HEK293 (cell line): ENCODE results near the gene ZNF665.

Source experiments
- CTCF ChIA-PET: fragments of 350-600 bp; formaldehyde crosslinking; extraction: SDS; loops from one replicate; lab custom pipeline; 2021; ENCODE audit warnings: antibody characterized with exemption; lab: Yijun Ruan, JAX
- POLR2A ChIA-PET: fragments of 300-600 bp; formaldehyde crosslinking; extraction: SDS; loops from one replicate; lab custom pipeline; 2020; ENCODE audit warnings: antibody characterized with exemption, inconsistent platforms; lab: Yijun Ruan, JAX
- H3K27ac ChIP-seq: fragments of 200-500 bp; sonication (Bioruptor generic); 2 replicates; pipeline ENCODE4 v1.5.1; 2014; ENCODE audit warnings: low read depth, low read length, control low read depth, inconsistent platforms; ENCODE audit errors: extremely low read depth
- H3K36me3 ChIP-seq, 2 experiments: fragments of 200-500 bp in 1 of 2; sonication (Bioruptor generic) in 1 of 2; 1 replicate in 1 of 2; 2 replicates in 1 of 2; pipeline ENCODE4 v1.5.1; 2014 to 2017; ENCODE audit warnings: inconsistent platforms in 2 of 2, low read length in 2 of 2; ENCODE audit not compliant: control insufficient read depth in 2 of 2, insufficient read depth in 1 of 2
- H3K4me1 ChIP-seq: fragments of 200-500 bp; sonication (Bioruptor generic); 2 replicates; pipeline ENCODE4 v1.5.1; 2014; ENCODE audit warnings: mild to moderate bottlenecking, low read length, inconsistent platforms; ENCODE audit not compliant: control insufficient read depth, insufficient read depth
- H3K4me3 ChIP-seq: 2 replicates; pipeline ENCODE4 v1.5.1; 2011; ENCODE audit warnings: low read depth, mild to moderate bottlenecking, control low read depth, low read length, moderate library complexity
- H3K9me3 ChIP-seq: fragments of 200-500 bp; sonication (Bioruptor generic); 2 replicates; pipeline ENCODE4 v1.5.1; 2014; ENCODE audit warnings: low read depth, low read length, inconsistent platforms; ENCODE audit not compliant: control insufficient read depth, insufficient read depth
- EGR2 ChIP-seq: fragments of 450-650 bp; formaldehyde crosslinking; IDR thresholded peaks from 2 replicates; pipeline ENCODE4 v1.5.1; 2016; ENCODE audit warnings: low read depth, missing biosample characterization, missing genetic modification characterization
- IKZF3 ChIP-seq: fragments of 450-650 bp; IDR thresholded peaks from 2 replicates; pipeline ENCODE4 v1.5.0; 2018; ENCODE audit warnings: missing biosample characterization, mild to moderate bottlenecking, missing genetic modification characterization, moderate library complexity
- KLF7 ChIP-seq: fragments of 450-650 bp; formaldehyde crosslinking; IDR thresholded peaks from 2 replicates; pipeline ENCODE4 v1.5.1; 2016; ENCODE audit warnings: missing biosample characterization, missing genetic modification characterization, borderline replicate concordance
- TRIM28 ChIP-seq: IDR thresholded peaks from 2 replicates; pipeline ENCODE4 v1.6.1; 2011; ENCODE audit warnings: low read length, control low read depth, borderline replicate concordance
- WT1 ChIP-seq: fragments of 450-650 bp; formaldehyde crosslinking; IDR thresholded peaks from 2 replicates; pipeline ENCODE4 v1.5.1; 2016; ENCODE audit warnings: missing biosample characterization, missing genetic modification characterization
- YY1 ChIP-seq: fragments of 450-650 bp; formaldehyde crosslinking; IDR thresholded peaks from 2 replicates; pipeline ENCODE4 v1.5.1; 2018; ENCODE audit warnings: missing biosample characterization, missing genetic modification characterization
- ZEB2 ChIP-seq: fragments of 450-650 bp; formaldehyde crosslinking; IDR thresholded peaks from 2 replicates; pipeline ENCODE4 v1.5.1; 2016; ENCODE audit warnings: missing biosample characterization, missing genetic modification characterization
- ZFP69B ChIP-seq: fragments of 450-650 bp; formaldehyde crosslinking; IDR thresholded peaks from 2 replicates; pipeline ENCODE4 v1.5.1; 2016; ENCODE audit warnings: missing biosample characterization, missing genetic modification characterization
- ZNF24 ChIP-seq: fragments of 450-650 bp; formaldehyde crosslinking; IDR thresholded peaks from 2 replicates; pipeline ENCODE4 v1.5.1; 2016; ENCODE audit warnings: missing biosample characterization, missing genetic modification characterization
- ZNF311 ChIP-seq: fragments of 450-650 bp; formaldehyde crosslinking; IDR thresholded peaks from 2 replicates; pipeline ENCODE4 v1.5.1; 2017; ENCODE audit warnings: missing biosample characterization, missing genetic modification characterization, borderline replicate concordance
- ZNF350 ChIP-seq: fragments of 450-650 bp; formaldehyde crosslinking; IDR thresholded peaks from 2 replicates; pipeline ENCODE4 v1.5.0; 2017; ENCODE audit warnings: missing biosample characterization, mild to moderate bottlenecking, missing genetic modification characterization
- ZNF37A ChIP-seq: fragments of 450-650 bp; IDR thresholded peaks from 2 replicates; pipeline ENCODE4 v1.5.1; 2018; ENCODE audit warnings: missing biosample characterization, missing genetic modification characterization
- ZNF48 ChIP-seq: fragments of 450-650 bp; formaldehyde crosslinking; IDR thresholded peaks from 2 replicates; pipeline ENCODE4 v1.5.1; 2016; ENCODE audit warnings: missing biosample characterization, missing genetic modification characterization
- ZNF560 ChIP-seq: fragments of 450-650 bp; formaldehyde crosslinking; IDR thresholded peaks from 2 replicates; pipeline ENCODE4 v1.5.1; 2017; ENCODE audit warnings: missing biosample characterization, missing genetic modification characterization, borderline replicate concordance
- ZNF600 ChIP-seq: fragments of 450-650 bp; formaldehyde crosslinking; IDR thresholded peaks from 2 replicates; pipeline ENCODE4 v1.5.1; 2016; ENCODE audit warnings: missing biosample characterization, missing genetic modification characterization
- ZNF626 ChIP-seq: fragments of 450-650 bp; sonication (Bioruptor Pico); formaldehyde crosslinking; IDR thresholded peaks from 2 replicates; pipeline ENCODE4 v1.5.1; 2018; ENCODE audit warnings: missing biosample characterization, missing genetic modification characterization, inconsistent platforms
- ZNF776 ChIP-seq: fragments of 450-650 bp; formaldehyde crosslinking; IDR thresholded peaks from 2 replicates; pipeline ENCODE4 v1.5.0; 2017; ENCODE audit warnings: missing biosample characterization, missing genetic modification characterization, borderline replicate concordance
- TF ChIP-seq, protein P1 (sequence below): fragments of 450-650 bp; formaldehyde crosslinking; IDR thresholded peaks from 2 replicates; pipeline ENCODE4 v1.5.1; 2016; ENCODE audit warnings: missing biosample characterization, missing genetic modification characterization, borderline replicate concordance

ZNF665 gene

GRCh38 chr19:53147645-53148044, 45.5 kb downstream of the ZNF665 start:
- Histone ChIP-seq H3K4me1 (no peaks in the 10 kb centered on the region), H3K9me3 (no peaks in the 10 kb centered on the region; the same call in 1 of the 2 replicates), H3K27ac (no peak overlapping the region), H3K36me3 (no peaks in the 10 kb centered on the region), H3K4me3 (no peak overlapping the region)
- CTCF ChIA-PET: interaction anchor here (0.8 kb wide), 1 partner anchor 126 kb away, joined by 3 read pairs; no protein-coding TSS in a partner anchor
- POLR2A ChIA-PET: no interaction called here
- TF ChIP-seq ZNF37A (no peak), ZNF626 (no peak), KLF7 (no peak), ZEB2 (tag by site-specific recombination) (no peak), ZNF311 (tag by site-specific recombination) (no peak), WT1 (no peak), EGR2 (tag by site-specific recombination) (no peak), IKZF3 (no peak), ZNF48 (no peak)

DNA sequence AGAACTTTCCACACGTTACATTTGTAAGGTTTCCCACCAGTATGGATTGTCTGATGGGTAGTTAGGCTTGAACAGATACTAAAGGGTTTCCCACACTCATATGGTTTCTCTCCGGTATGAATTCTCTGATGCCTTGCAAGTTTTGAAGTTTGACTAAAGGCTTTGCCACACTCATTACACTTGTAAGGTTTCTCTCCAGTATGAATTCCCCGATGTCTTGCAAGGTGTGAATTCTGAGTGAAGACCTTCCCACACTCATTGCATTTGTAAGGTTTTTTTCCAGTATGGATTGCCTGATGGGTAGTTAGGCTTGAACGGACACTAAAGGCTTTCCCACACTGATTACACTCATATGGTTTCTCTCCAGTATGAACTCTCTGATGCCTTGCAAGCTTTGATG, 52.8 kb downstream of the ZNF665 start:
- Histone ChIP-seq H3K4me1 (no peaks in the 10 kb centered on the region), H3K36me3 (no peaks in the 10 kb centered on the region), H3K27ac (no peak overlapping the region), H3K4me3 (no peak overlapping the region), H3K9me3 (no peaks in the 10 kb centered on the region)
- ChIA-PET POLR2A (no interaction called here), CTCF (no interaction called here)
- TF ChIP-seq YY1 (tag by site-specific recombination) (no peak), ZNF560 (tag by site-specific recombination) (no peak), ZFP69B (tag by site-specific recombination) (no peak), ZNF776 (no peak)

DNA sequence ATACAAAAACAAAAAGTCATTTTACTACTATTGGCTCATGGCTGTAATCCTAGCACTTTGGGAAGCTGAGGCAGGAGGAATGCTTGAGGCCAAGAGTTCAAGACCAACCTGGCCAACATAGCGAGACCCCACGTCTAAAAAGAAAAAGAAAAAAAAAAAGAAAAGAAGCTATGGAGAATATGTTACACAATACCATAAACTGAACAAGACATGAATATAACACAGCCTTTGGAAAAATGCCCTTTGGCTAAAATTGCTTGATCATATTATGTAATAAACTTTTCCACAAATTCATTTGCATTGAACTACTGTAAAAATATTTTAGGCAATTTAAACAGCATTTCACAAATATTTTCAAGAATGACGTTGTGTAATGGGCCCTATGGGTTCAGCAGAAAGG, 56.7 kb downstream of the ZNF665 start:
- no peaks in the 10 kb centered on the region for H3K4me1 ChIP-seq
- H3K4me3 ChIP-seq: no peak overlapping the region
- CTCF ChIA-PET: no interaction called here
- H3K36me3 ChIP-seq: no peaks in the 10 kb centered on the region
- POLR2A ChIA-PET: no interaction called here
- TF ChIP-seq ZNF600 (tag by site-specific recombination) (no peak), TRIM28 (no peak), ZNF24 (no peak), ZNF350 (tag by site-specific recombination) (no peak)
- TF ChIP-seq, protein P1, sequence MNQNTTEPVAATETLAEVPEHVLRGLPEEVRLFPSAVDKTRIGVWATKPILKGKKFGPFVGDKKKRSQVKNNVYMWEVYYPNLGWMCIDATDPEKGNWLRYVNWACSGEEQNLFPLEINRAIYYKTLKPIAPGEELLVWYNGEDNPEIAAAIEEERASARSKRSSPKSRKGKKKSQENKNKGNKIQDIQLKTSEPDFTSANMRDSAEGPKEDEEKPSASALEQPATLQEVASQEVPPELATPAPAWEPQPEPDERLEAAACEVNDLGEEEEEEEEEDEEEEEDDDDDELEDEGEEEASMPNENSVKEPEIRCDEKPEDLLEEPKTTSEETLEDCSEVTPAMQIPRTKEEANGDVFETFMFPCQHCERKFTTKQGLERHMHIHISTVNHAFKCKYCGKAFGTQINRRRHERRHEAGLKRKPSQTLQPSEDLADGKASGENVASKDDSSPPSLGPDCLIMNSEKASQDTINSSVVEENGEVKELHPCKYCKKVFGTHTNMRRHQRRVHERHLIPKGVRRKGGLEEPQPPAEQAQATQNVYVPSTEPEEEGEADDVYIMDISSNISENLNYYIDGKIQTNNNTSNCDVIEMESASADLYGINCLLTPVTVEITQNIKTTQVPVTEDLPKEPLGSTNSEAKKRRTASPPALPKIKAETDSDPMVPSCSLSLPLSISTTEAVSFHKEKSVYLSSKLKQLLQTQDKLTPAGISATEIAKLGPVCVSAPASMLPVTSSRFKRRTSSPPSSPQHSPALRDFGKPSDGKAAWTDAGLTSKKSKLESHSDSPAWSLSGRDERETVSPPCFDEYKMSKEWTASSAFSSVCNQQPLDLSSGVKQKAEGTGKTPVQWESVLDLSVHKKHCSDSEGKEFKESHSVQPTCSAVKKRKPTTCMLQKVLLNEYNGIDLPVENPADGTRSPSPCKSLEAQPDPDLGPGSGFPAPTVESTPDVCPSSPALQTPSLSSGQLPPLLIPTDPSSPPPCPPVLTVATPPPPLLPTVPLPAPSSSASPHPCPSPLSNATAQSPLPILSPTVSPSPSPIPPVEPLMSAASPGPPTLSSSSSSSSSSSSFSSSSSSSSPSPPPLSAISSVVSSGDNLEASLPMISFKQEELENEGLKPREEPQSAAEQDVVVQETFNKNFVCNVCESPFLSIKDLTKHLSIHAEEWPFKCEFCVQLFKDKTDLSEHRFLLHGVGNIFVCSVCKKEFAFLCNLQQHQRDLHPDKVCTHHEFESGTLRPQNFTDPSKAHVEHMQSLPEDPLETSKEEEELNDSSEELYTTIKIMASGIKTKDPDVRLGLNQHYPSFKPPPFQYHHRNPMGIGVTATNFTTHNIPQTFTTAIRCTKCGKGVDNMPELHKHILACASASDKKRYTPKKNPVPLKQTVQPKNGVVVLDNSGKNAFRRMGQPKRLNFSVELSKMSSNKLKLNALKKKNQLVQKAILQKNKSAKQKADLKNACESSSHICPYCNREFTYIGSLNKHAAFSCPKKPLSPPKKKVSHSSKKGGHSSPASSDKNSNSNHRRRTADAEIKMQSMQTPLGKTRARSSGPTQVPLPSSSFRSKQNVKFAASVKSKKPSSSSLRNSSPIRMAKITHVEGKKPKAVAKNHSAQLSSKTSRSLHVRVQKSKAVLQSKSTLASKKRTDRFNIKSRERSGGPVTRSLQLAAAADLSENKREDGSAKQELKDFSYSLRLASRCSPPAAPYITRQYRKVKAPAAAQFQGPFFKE (tag by site-specific recombination): no peak
- no peaks in the 10 kb centered on the region; the same call in 1 of the 2 replicates for H3K9me3 ChIP-seq
- no peak overlapping the region for H3K27ac ChIP-seq
